Endothelial cell of umbilical vein (primary cell): Measurements from ENCODE around the gene PTGER2. TPM values are rescaled to one million over a fixed set of nuclear protein-coding genes. Genes with fewer than 3 reads are reported as not detected.

Experiments used
- BruUV-seq: library from RNA; stranded (reverse); fragments of 400-500 nt; replicated peaks from 2 replicates; lab custom pipeline; 2021; lab: Mats Ljungman, UMichigan
- CTCF ChIA-PET: fragments of 300-600, 350-600 bp; sonication (Branson Sonifier 250); formaldehyde crosslinking; loops from one replicate; lab custom pipeline; 2021; ENCODE audit warnings: antibody characterized with exemption, inconsistent platforms; lab: Charles Lee
- POLR2A ChIA-PET: fragments of 300-600, 350-600 bp; sonication (Branson Sonifier 250); formaldehyde crosslinking; loops from one replicate; lab custom pipeline; 2021; ENCODE audit warnings: antibody characterized with exemption, inconsistent platforms; lab: Charles Lee
- DNase-seq: peaks from one replicate; pipeline ENCODE4 v3.0.0-alpha.2; 2011; ENCODE audit warnings: low read depth, low spot score
- FAIRE-seq: peaks from 2 replicates; lab custom pipeline; 2011; peaks lifted over from hg19 to GRCh38; lab: Jason Lieb, UNC
- H2AFZ ChIP-seq: 2 replicates; pipeline ENCODE4 v1.6.0; 2012; ENCODE audit warnings: low read depth, low read length, control low read depth, inconsistent platforms
- H3K27ac ChIP-seq: 2 replicates; pipeline ENCODE4 v1.5.1; 2011; ENCODE audit warnings: low read depth, mild to moderate bottlenecking, control low read depth, low read length, moderate library complexity; ENCODE audit not compliant: insufficient read depth
- H3K27me3 ChIP-seq, 2 experiments: 2 replicates each; pipeline versions ENCODE4 v1.6.0 to v1.6.1; 2011; ENCODE audit warnings: low read length in 2 of 2, mixed read lengths in 1 of 2; ENCODE audit not compliant: control insufficient read depth in 2 of 2, insufficient read depth in 2 of 2
- H3K36me3 ChIP-seq, 2 experiments: 2 replicates in 1 of 2; 3 replicates in 1 of 2; pipeline ENCODE4 v1.5.1; 2011; ENCODE audit warnings: low read length in 2 of 2, mild to moderate bottlenecking in 1 of 2, moderate library complexity in 1 of 2; ENCODE audit not compliant: control insufficient read depth in 2 of 2, insufficient read depth in 2 of 2; ENCODE audit errors: extremely low read depth in 1 of 2
- H3K4me1 ChIP-seq: 3 replicates; pipeline ENCODE4 v1.5.1; 2011; ENCODE audit warnings: mild to moderate bottlenecking, low read length; ENCODE audit not compliant: control insufficient read depth, insufficient read depth; ENCODE audit errors: extremely low read depth
- H3K4me2 ChIP-seq: 2 replicates; pipeline ENCODE4 v1.6.1; 2011; ENCODE audit warnings: low read length, control low read depth, mixed read lengths; ENCODE audit not compliant: insufficient read depth
- H3K4me3 ChIP-seq, 3 experiments: fragments of 200-600 bp in 1 of 3; sonication (generic), shearing (Covaris generic) in 1 of 3; replicated peaks in 1 of 3; 2 replicates each; pipeline ENCODE4 v1.5.1; 2011 to 2016; ENCODE audit warnings: control low read depth in 3 of 3, low read length in 3 of 3, mild to moderate bottlenecking in 2 of 3, inconsistent platforms in 1 of 3, low read depth in 1 of 3, moderate library complexity in 1 of 3; ENCODE audit not compliant: insufficient read depth in 1 of 3
- H3K79me2 ChIP-seq: 2 replicates; pipeline ENCODE4 v1.6.0; 2012; ENCODE audit warnings: low read length, inconsistent platforms; ENCODE audit not compliant: control insufficient read depth, insufficient read depth
- H3K9ac ChIP-seq: replicated peaks from 2 replicates; pipeline ENCODE3; 2011; ENCODE audit warnings: low read length, control low read depth; ENCODE audit not compliant: insufficient read depth; ENCODE audit errors: extremely low read depth
- H3K9me1 ChIP-seq: replicated peaks from 3 replicates; pipeline ENCODE4 v1.6.0; 2011; ENCODE audit warnings: mild to moderate bottlenecking, low read length; ENCODE audit not compliant: control insufficient read depth, insufficient read depth; ENCODE audit errors: extremely low read depth
- H3K9me3 ChIP-seq: replicated peaks from 2 replicates; pipeline ENCODE4 v1.5.1; 2012; ENCODE audit warnings: low read length, inconsistent platforms; ENCODE audit not compliant: control insufficient read depth, insufficient read depth
- H4K20me1 ChIP-seq: replicated peaks from 2 replicates; pipeline ENCODE3; 2011; ENCODE audit warnings: mild to moderate bottlenecking, low read length; ENCODE audit not compliant: control insufficient read depth, insufficient read depth; ENCODE audit errors: extremely low read depth
- CTCF ChIP-seq, 2 donors: IDR thresholded peaks; 1 replicate in 1 of 2; 2 replicates in 1 of 2; pipeline ENCODE4 v1.5.1; 2011; ENCODE audit warnings: low read length in 2 of 2, mild to moderate bottlenecking in 2 of 2, moderate library complexity in 2 of 2, control low read depth in 1 of 2, inconsistent platforms in 1 of 2, low read depth in 1 of 2; ENCODE audit not compliant: insufficient read depth in 1 of 2; ENCODE audit errors: extremely low read depth in 1 of 2
- EZH2 ChIP-seq: IDR thresholded peaks from 2 replicates; pipeline ENCODE4 v1.6.1; 2012; ENCODE audit warnings: borderline replicate concordance, low read depth, mild to moderate bottlenecking, moderate library complexity, low read length, inconsistent platforms; ENCODE audit not compliant: severe bottlenecking
- FOS ChIP-seq: IDR thresholded peaks from 2 replicates; pipeline ENCODE4 v1.6.1; 2011; ENCODE audit warnings: mild to moderate bottlenecking, low read length, moderate library complexity, borderline replicate concordance; ENCODE audit not compliant: insufficient read depth
- GATA2 ChIP-seq: IDR thresholded peaks from 2 replicates; pipeline ENCODE4 v1.7.0; 2011; ENCODE audit warnings: low read depth, mild to moderate bottlenecking, moderate library complexity, mixed read lengths, low read length; ENCODE audit not compliant: insufficient read length, insufficient read depth
- JUN ChIP-seq: IDR thresholded peaks from 2 replicates; pipeline ENCODE4 v1.6.1; 2011; ENCODE audit warnings: borderline replicate concordance, low read depth; ENCODE audit not compliant: insufficient read length, insufficient read depth
- MAX ChIP-seq: IDR thresholded peaks from 2 replicates; pipeline ENCODE4 v1.6.1; 2011; ENCODE audit not compliant: insufficient read depth, insufficient read length
- MYC ChIP-seq: IDR thresholded peaks from one replicate; pipeline ENCODE4 v1.6.1; 2011; ENCODE audit warnings: mild to moderate bottlenecking, low read depth, low read length
- POLR2A ChIP-seq: IDR thresholded peaks from 2 replicates; pipeline ENCODE4 v1.6.1; 2012; ENCODE audit warnings: low read depth, mild to moderate bottlenecking, control low read depth, low read length
- POLR2AphosphoS5 ChIP-seq: IDR thresholded peaks from 2 replicates; pipeline ENCODE4 v1.6.1; 2012; ENCODE audit warnings: low read depth, mild to moderate bottlenecking, control low read depth, low read length, moderate library complexity; ENCODE audit not compliant: insufficient read depth
- dilution Hi-C: fragments of 300-500 bp; cut with MboI; formaldehyde crosslinking; loops from one replicate; pipeline ENCODE4 v1.15.0; 2019; ENCODE audit warnings: low sequenced_read_pairs; ENCODE audit not compliant: extremely low pct_ligation_motif_present
- intact Hi-C: fragments of 100-400 bp; cut with micrococcal nuclease; formaldehyde crosslinking; loops from one replicate; pipeline ENCODE4 v1.10.0; 2022
- polyA plus RNA-seq, 4 experiments: library from polyadenylated mRNA; depleted of rRNA in 3 of 4; stranded (reverse) in 3 of 4; unstranded in 1 of 4; fragments of >200 nt; gene quantifications; 2 replicates each; pipeline versions ENCODE4 v1.2.1 to v1.2.3, GENCODE V29; 2011 to 2012; ENCODE audit warnings: missing spikeins in 1 of 4
- total RNA-seq: library from RNA; stranded (reverse); gene quantifications from 2 replicates; pipeline ENCODE4 v1.2.3, GENCODE V29; 2021

Gene PTGER2
- total and polyA plus RNA-seq, 2 donors (not counting 3 experiments of a cell fraction or from before 2014, with no cell fraction given): not detected

- Histone ChIP-seq H3K4me3 (no peak overlapping the region), H3K4me1 (peaks cover 7% of the 10 kb centered on the region), H3K9me3 (no peaks in the 10 kb centered on the region), H3K9ac (no peak overlapping the region), H3K27ac (no peak overlapping the region), H3K36me3 (no peaks in the 10 kb centered on the region), H3K4me2 (no peak overlapping the region), H3K9me1 (no peaks in the 10 kb centered on the region), H4K20me1 (no peaks in the 10 kb centered on the region), H2AFZ (no peak overlapping the region), H3K79me2 (no peaks in the 10 kb centered on the region), H3K27me3 (peaks cover 60 to 68% of the 10 kb centered on the region in 2 experiments)
- ChIA-PET CTCF (no interaction called here), POLR2A (no interaction called here)
- intact Hi-C loops (no loop called here), dilution Hi-C loops (no loop called here)
- DNase-seq (no peak), FAIRE-seq (no peak)
- TF ChIP-seq MAX (no peak), GATA2 (no peak), CTCF (IDR thresholded peaks at IDR 0.05; ENCODE audit: extremely low read depth in 1 of 2, insufficient read depth in 1 of 2, low read depth in 1 of 2, low read length in 2 of 2) (no peak), POLR2AphosphoS5 (no peak), JUN (no peak), POLR2A (no peak), EZH2 (no peak), MYC (no peak), FOS (no peak)
- no TSS peak for BruUV-seq
These were observed 47.3 kb upstream of the PTGER2 start for GRCh38 chr14:52266782-52267181.
